ENCODE results near the gene TTC21A.

The TTC21A gene

GRCh38 chr3:39121621-39122020 lies 14.1 kb downstream of the TTC21A start:
- no peak for DNase-seq

- no peak for DNase-seq
Measured at GRCh38 chr3:39122813-39123212, 15.3 kb downstream of the TTC21A start.

GRCh38 chr3:39124876-39125840 lies 17.7 kb downstream of the TTC21A start:
- peak; percentile 35 for DNase-seq

GRCh38 chr3:39125841-39126500 lies 18.5 kb downstream of the TTC21A start:
- peak; percentile 30 for DNase-seq

- DNase-seq = peak; percentile 51
Measured at GRCh38 chr3:39126532-39127071, 19.1 kb downstream of the TTC21A start.

- DNase-seq = no peak
Measured at GRCh38 chr3:39127269-39127907, 19.9 kb downstream of the TTC21A start.

GRCh38 chr3:39127908-39128304 lies 20.4 kb downstream of the TTC21A start:
- no peak for DNase-seq

GRCh38 chr3:39128951-39129350 lies 21.5 kb downstream of the TTC21A start:
- no peak for DNase-seq

- DNase-seq = no peak
Measured at GRCh38 chr3:39130026-39130425, 22.5 kb downstream of the TTC21A start.

GRCh38 chr3:39130693-39131265 lies 23.3 kb downstream of the TTC21A start:
- DNase-seq = no peak

- no peak for DNase-seq
Measured at GRCh38 chr3:39132096-39133092, 24.9 kb downstream of the TTC21A start.

- no peak for DNase-seq
Measured at GRCh38 chr3:39133093-39133490, 25.6 kb downstream of the TTC21A start.

GRCh38 chr3:39133822-39134221 lies 26.3 kb downstream of the TTC21A start:
- no peak for DNase-seq

- DNase-seq = no peak
Measured at GRCh38 chr3:39134305-39134704, 26.8 kb downstream of the TTC21A start.

- no peak for DNase-seq
Measured at GRCh38 chr3:39135170-39135805, 27.8 kb downstream of the TTC21A start.

GRCh38 chr3:39136533-39137434 lies 29.3 kb downstream of the TTC21A start:
- DNase-seq = no peak

GRCh38 chr3:39137435-39137936 lies 30.0 kb downstream of the TTC21A start:
- DNase-seq = no peak

- DNase-seq = no peak
Measured at GRCh38 chr3:39137991-39138803, 30.7 kb downstream of the TTC21A start.

All from HCEC 1CT (cell line).